NCI-H1092 (cell line): Measurements from ENCODE around the gene MAP10.
"Not testable (repeated sequence)": the region's sequence is repeated elsewhere in the genome, so short reads cannot be mapped to it uniquely, and the experiment has no call there.

Experiments used
- DNase-seq: peaks from one replicate; lab custom pipeline; 2025; lab: John Stamatoyannopoulos, UW

The MAP10 gene

GRCh38 chr1:232805269-232806185 is at the start of gene MAP10:
Gene MAP10, plus strand, starts transcription at chr1:232805416. Its CDS starts 34 bp downstream, at chr1:232805450.
- peak; percentile 85 for DNase-seq

GRCh38 chr1:232764458-232765251 is 40.6 kb upstream of the MAP10 start:
- no peak for DNase-seq

GRCh38 chr1:232765542-232765941 is 39.7 kb upstream of the MAP10 start:
- no peak for DNase-seq

GRCh38 chr1:232766241-232766890 is 38.9 kb upstream of the MAP10 start:
- DNase-seq: no peak

- DNase-seq: no peak
These were observed 38.3 kb upstream of the MAP10 start for GRCh38 chr1:232766904-232767303.

- no peak for DNase-seq
These were observed 37.7 kb upstream of the MAP10 start for GRCh38 chr1:232767305-232768074.

- no peak for DNase-seq
These were observed 36.4 kb upstream of the MAP10 start for GRCh38 chr1:232768793-232769192.

- no peak for DNase-seq
These were observed 35.5 kb upstream of the MAP10 start for GRCh38 chr1:232769733-232770132.

GRCh38 chr1:232773752-232774151 is 31.5 kb upstream of the MAP10 start:
- DNase-seq: no peak

GRCh38 chr1:232776526-232777106 is 28.6 kb upstream of the MAP10 start:
- no peak for DNase-seq

GRCh38 chr1:232780354-232780753 is 24.9 kb upstream of the MAP10 start:
- no peak for DNase-seq

GRCh38 chr1:232784794-232785193 is 20.4 kb upstream of the MAP10 start:
- no peak for DNase-seq

- DNase-seq: not testable (repeated sequence)
These were observed 19.6 kb upstream of the MAP10 start for GRCh38 chr1:232785630-232786029.

- DNase-seq: no peak
These were observed 18.3 kb upstream of the MAP10 start for GRCh38 chr1:232786845-232787455.

- DNase-seq: no peak
These were observed 16.9 kb upstream of the MAP10 start for GRCh38 chr1:232788235-232788872.

GRCh38 chr1:232789651-232790050 is 15.6 kb upstream of the MAP10 start:
- no peak for DNase-seq

- no peak for DNase-seq
These were observed 12.3 kb upstream of the MAP10 start for GRCh38 chr1:232792949-232793348.

GRCh38 chr1:232793944-232794343 is 11.3 kb upstream of the MAP10 start:
- DNase-seq: peak; percentile 14

GRCh38 chr1:232795497-232796053 is 9.6 kb upstream of the MAP10 start:
- no peak for DNase-seq
